EL (cell line): ENCODE results near the gene AP3D1.
A peak's percentile ranks its signal among the peaks of the same experiment; 100 is the strongest.

ENCODE experiments used
- DNase-seq: peaks from one replicate; pipeline ENCODE4 v3.0.0-alpha.2; 2016

The AP3D1 gene

GRCh38 chr19:2180881-2181632 is 29.7 kb upstream of the AP3D1 start:
- no peak for DNase-seq

GRCh38 chr19:2180114-2180513 is 28.7 kb upstream of the AP3D1 start:
- DNase-seq, result no peak

- DNase-seq, result no peak
Measured at GRCh38 chr19:2179095-2179494, 27.7 kb upstream of the AP3D1 start.

- no peak for DNase-seq
Measured at GRCh38 chr19:2176337-2176994, 25.1 kb upstream of the AP3D1 start.

- DNase-seq, result no peak
Measured at GRCh38 chr19:2175742-2176141, 24.4 kb upstream of the AP3D1 start.

- no peak for DNase-seq
Measured at GRCh38 chr19:2173767-2174577, 22.6 kb upstream of the AP3D1 start.

- no peak for DNase-seq
Measured at GRCh38 chr19:2173388-2173766, 22.0 kb upstream of the AP3D1 start.

- no peak for DNase-seq
Measured at GRCh38 chr19:2171349-2172145, 20.2 kb upstream of the AP3D1 start.

GRCh38 chr19:2170987-2171348 is 19.6 kb upstream of the AP3D1 start:
- no peak for DNase-seq

GRCh38 chr19:2170219-2170618 is 18.9 kb upstream of the AP3D1 start:
- DNase-seq, result no peak

- peak; percentile 99 for DNase-seq
Measured at GRCh38 chr19:2168619-2169424, 17.5 kb upstream of the AP3D1 start.

GRCh38 chr19:2167896-2168618 is 16.7 kb upstream of the AP3D1 start:
- peak; percentile 72 for DNase-seq

GRCh38 chr19:2166741-2167738 is 15.7 kb upstream of the AP3D1 start:
- DNase-seq, result peak; percentile 89

GRCh38 chr19:2164020-2164998 is 12.9 kb upstream of the AP3D1 start:
- DNase-seq, result peak; percentile 25

GRCh38 chr19:2160379-2160778 is 9.0 kb upstream of the AP3D1 start:
- no peak for DNase-seq

- no peak for DNase-seq
Measured at GRCh38 chr19:2157452-2157851, 6.1 kb upstream of the AP3D1 start.

GRCh38 chr19:2154587-2155075 is 3.3 kb upstream of the AP3D1 start:
- peak; percentile 90 for DNase-seq

- peak; percentile 14 for DNase-seq
Measured at GRCh38 chr19:2150794-2151338, 500 bp downstream of the AP3D1 start.
